HG02981 (cell line): ENCODE results near the gene CDK10.

Experiments
- ATAC-seq: cut with Tn5 transposase; IDR thresholded peaks from one replicate; pipeline ENCODE4 v1.9.1; 2021; ENCODE audit warnings: mild to moderate bottlenecking, moderate library complexity; ENCODE audit not compliant: unreplicated experiment

The CDK10 gene

DNA sequence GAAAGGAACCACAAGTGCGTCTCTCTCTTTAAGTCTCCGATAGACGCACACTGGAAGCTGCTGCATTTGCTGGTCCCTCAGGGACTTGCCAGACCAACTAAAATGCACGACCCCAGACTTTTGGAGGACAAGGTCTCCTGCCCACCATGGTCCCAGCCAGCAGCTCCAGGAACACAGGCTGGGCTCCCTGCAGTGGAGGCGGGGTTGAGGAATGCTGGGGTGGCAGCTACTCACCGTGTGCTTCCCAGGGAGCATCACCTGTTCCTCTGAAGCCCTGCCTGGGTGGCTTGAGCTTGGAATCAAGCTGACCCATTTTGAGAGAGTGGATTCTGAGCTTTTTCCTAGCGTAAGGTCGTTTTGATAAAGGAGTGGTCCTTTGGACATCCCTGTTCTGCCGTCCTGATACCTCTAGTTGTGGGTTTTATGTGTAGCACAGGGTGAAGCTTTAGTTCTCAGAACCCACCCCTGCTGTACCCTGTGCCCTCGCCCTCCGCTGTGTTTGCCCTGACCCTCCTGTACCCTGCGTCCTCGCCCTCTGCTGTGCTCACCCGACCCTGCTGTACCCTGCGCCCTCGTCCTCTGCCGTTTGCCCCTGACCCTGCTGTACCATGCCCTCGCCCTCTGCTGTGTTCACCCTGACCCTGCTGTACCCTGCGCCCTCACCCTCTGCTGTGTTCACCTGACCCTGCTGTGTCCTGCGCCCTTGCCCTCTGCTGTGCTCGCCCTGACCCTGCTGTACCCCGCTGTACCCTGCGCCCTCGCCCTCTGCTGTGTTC, 45.8 kb downstream of the CDK10 start:
- no peak for ATAC-seq

DNA sequence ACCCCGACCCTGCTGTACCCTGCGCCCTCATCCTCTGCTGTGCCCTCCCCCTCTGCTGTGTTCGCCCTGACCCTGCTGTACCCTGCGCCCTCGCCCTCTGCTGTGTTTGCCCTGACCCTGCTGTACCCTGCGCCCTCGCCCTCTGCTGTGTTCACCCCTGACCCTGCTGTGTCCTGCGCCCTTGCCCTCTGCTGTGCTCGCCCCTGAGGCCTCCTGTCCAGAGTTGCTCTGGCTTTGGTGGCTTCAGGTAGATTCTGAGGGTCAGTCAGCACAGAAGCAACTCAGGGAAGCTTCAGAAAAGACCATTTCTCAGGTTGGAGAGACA, 46.4 kb downstream of the CDK10 start:
- no peak for ATAC-seq

DNA sequence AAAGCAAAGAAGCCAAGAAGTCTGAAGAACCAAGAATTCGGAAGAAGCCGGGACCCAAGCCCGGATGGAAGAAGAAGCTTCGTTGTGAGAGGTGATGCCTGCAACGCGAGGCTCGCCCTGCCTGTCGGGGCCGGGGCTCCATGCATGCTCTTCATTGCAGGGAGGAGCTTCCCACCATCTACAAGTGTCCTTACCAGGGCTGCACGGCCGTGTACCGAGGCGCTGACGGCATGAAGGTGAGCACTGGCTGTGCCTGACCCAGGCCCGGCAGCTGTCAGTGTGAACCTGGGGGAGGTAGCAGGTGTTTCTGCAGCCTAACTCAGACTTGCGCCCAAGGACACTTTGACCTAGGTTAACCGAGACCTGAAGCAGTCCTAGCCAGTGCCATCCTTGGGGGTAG, 46.8 kb downstream of the CDK10 start:
- no peak for ATAC-seq

DNA sequence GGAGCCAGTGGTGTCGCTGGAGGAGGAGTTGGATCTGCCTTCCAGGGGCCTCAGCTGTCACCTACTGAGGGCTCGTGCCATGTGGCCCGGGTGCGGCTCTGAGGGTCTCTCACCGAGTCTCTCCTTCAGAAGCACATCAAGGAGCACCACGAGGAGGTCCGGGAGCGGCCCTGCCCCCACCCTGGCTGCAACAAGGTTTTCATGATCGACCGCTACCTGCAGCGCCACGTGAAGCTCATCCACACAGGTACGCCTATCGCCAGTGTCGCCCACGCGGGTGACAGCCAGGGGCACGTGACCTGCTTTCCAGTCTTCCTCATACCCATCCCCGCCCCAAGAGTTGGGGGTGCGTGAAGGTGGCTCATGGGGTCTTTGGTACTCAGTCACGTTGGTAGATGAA, 47.3 kb downstream of the CDK10 start:
- ATAC-seq, result no peak

DNA sequence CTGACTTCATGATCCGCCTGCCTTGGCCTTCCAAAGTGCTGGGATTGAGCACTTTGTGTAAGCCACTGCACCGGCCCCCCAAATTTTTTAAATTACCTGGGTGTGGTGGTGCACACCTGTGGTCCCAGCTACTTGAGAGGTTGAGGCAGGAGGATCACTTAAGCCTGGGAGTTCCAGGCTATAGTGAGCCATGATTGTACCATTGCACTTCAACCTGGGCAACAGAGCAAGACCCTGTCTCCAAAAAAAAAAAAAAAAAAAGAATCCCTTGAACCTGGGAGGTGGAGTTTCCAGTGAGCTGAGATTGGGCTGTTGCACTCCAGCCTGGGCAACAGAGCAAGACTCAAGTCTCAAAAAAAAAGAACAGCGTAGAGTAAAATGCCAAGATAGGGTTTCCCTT, 50.1 kb downstream of the CDK10 start:
- ATAC-seq, result no peak

DNA sequence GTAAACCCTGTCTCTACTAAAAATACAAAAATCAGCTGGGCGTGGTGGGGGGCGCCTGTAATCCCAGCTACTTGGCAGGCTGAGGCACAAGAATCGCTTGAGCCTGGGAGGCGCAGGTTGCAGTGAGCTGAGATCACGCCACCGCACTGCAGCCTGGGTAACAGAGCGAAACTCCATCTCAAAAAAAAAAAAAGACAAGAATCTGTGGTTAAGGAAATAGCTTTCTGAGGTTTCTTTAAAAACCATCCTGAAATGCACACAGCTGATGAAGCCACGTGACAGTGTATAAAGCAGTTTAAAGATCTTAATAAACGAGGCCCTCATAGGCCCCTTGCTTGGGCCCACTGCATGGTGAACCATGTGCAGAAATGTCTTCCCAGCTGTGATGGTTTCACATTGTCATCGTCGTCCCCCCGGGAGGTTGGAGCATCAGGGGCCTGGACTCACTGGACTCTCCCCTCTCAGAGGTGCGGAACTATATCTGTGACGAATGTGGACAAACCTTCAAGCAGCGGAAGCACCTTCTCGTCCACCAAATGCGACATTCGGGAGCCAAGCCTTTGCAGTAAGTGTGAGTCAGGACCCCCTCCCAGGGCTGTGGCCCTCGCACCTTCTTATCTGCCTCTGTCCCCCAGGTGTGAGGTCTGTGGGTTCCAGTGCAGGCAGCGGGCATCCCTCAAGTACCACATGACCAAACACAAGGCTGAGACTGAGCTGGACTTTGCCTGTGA, 51.0 kb downstream of the CDK10 start:
- no peak for ATAC-seq

DNA sequence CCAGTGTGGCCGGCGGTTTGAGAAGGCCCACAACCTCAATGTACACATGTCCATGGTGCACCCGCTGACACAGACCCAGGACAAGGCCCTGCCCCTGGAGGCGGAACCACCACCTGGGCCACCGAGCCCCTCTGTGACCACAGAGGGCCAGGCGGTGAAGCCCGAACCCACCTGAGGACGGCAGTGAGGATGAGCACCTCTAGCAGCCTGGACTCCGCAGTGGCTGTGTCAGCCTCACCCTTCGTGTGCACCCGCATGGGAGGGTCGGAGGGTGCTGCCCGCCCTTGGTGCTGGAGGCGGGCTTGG, 51.5 kb downstream of the CDK10 start:
- no peak for ATAC-seq

DNA sequence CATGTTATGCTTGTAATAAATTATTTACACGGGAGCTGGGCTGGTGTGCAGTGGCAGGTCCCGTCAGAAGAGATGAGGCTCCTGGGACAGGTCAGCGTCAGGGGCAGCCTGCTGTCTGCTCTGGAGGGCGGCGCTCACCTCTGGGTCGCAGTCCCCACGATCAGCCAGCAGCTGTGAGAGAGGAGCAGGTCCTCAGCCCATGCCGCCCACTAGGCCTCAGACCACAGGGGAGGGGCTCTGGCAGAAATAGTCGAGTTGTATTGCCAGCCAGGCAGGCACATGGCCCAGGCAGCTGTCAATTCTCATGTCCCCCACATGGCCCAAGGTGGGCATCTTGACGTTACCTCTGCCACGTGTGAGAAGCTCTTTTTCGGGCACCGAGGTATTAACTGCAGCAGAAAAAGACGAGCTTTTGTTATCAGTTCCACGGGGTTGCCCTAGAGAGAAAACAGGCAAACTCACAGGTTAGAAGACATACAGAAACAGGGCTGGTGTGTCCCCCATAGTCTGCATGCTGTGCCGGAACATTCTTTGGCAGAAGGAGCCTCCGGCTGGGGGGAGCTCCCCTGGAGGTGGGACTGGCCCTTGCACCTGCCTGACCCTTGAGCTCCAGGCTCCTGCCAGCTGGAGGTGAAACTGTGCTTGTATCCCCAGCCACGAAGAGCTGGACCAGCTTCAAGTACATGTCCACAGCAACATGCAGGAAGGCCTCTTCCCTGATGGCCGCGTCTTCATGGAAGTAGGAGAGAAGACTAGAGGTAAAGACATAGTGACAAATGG, 52.2 kb downstream of the CDK10 start:
- ATAC-seq, result no peak

DNA sequence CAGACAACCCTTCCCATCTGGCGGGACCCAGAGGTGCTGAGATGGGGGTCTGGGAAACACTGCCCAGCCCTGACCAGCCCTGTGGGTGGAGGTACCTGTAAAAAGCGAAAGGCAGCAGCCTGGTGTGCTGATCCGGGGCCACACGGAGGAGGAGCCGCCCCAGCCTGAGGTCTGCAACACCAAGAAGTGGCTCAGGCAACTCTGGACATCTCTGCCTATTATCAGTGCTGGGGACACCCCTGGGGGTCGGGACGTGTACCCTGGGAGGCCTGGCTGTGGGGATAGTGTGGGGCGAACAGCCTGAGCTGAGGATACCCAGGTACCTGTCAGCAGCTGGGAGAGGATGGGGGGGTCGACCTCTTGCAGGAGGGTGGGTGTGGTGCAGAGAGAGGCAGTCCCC, 52.9 kb downstream of the CDK10 start:
- no peak for ATAC-seq

DNA sequence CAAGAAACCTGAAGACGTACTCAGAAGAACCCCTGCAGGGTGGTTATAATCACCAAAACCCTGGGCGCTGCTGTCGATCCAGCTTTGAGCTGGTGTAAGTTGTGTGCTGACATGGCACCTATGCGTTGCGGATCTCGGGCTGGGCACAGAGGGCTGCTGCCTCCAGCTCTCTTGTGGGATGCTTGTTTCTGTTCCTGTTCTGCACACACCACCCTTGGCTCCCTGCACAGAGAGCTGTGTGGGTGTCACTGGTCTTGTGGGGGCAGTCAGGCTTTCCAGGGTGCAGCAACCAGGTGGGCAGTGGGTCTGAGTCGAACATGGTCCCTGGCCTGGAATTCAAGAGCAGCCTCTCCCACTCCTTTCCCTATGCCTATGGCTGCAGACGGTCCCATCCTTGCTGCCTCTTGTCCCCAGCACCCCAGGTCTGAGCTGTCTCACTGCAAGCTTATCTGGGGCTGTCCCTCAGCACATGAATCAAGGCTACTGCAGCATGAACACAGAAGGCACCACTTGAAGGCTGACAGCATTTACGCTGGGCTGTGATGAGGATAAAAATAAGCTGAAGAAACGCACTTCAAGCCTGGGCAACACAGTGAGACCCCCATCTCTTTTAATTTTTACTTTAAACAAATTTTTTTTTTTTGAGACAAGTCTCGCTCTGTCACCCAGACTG, 55.0 kb downstream of the CDK10 start:
- ATAC-seq, result no peak

DNA sequence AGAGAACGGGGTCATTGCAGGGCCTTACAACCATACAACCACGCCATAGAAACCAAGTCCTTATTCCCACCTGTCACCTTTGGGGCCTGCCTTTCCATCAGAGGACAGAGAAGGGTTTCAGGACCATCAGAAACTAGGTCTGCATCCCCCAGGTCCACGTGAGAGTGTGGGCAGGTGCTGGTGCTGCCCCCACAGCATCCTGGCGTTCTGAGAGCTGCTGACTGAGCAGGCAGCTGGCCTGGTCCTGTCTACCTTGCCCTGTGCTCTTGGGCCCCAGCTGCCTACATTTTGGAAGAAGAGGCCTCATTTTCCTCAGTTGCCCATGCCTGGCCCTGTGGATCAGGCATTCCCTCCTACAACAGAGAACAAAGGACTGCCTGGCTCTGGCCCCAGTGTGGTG, 56.5 kb downstream of the CDK10 start:
- no peak for ATAC-seq

DNA sequence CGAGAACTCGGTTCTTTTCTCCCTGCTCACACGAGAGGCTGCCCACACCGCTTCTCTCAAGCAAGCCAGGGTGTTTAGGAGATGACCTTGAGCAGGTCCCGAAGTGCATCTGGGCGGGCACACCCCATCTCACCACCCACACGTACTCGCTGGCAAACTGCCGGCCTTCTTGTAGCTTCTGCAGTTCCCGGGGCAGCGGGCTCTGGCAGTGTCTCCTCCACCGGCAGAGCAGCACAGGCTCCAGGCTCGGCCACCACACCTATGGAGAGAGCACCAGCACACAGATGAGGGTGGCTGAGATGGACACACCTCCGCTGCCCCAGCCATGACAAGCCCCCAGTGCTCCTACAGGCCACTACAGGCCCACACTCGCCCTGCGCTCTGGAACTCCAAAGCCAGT, 58.3 kb downstream of the CDK10 start:
- ATAC-seq, result no peak
